AG09309 (cell line): ENCODE data around the gene EXOC4.

ENCODE experiments used
- DNase-seq: peaks from one replicate; pipeline ENCODE4 v3.0.0-alpha.2; 2010; ENCODE audit warnings: low read depth
- H3K4me3 ChIP-seq: 2 replicates; pipeline ENCODE4 v1.5.1; 2011; ENCODE audit warnings: mild to moderate bottlenecking, low read depth, low read length, moderate library complexity; ENCODE audit not compliant: control insufficient read depth
- CTCF ChIP-seq: IDR thresholded peaks from 2 replicates; pipeline ENCODE4 v1.5.1; 2011; ENCODE audit warnings: mild to moderate bottlenecking, low read depth, low read length, inconsistent platforms; ENCODE audit not compliant: insufficient read depth, control insufficient read depth; ENCODE audit errors: missing control alignments

Gene EXOC4

GRCh38 chr7:134060874-134061273 lies 808.0 kb downstream of the EXOC4 start:
- TF ChIP-seq CTCF, result no peak
- no peak for DNase-seq
- no peak overlapping the region for H3K4me3 ChIP-seq

DNA sequence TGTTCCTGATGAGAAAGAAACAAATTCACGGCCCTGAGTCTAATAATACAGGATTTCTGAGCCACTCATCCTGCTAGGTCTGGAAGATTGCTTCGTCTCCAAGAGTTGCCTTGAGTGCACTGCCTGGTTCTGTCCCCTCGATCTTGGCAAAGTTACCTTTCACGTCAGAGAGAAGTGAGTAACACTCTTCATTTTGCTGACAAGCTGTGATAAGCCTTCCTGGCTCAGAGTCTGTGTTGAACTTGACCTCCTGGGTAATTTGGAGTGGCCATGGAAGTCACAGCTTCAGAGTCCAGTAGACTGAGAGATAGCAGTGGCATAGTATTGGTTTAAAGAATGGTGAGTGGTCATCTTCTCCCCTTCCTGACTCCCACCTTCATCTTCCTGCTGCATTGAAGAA lies 809.6 kb downstream of the EXOC4 start:
- no peak for DNase-seq
- TF ChIP-seq CTCF, result no peak

GRCh38 chr7:134065415-134065814 lies 812.5 kb downstream of the EXOC4 start:
- no peak for DNase-seq
- TF ChIP-seq CTCF, result no peak
- H3K4me3 ChIP-seq, result no peak overlapping the region

More for the DNA sequence above, 809.6 kb downstream of the EXOC4 start:
- no peak overlapping the region for H3K4me3 ChIP-seq

DNA sequence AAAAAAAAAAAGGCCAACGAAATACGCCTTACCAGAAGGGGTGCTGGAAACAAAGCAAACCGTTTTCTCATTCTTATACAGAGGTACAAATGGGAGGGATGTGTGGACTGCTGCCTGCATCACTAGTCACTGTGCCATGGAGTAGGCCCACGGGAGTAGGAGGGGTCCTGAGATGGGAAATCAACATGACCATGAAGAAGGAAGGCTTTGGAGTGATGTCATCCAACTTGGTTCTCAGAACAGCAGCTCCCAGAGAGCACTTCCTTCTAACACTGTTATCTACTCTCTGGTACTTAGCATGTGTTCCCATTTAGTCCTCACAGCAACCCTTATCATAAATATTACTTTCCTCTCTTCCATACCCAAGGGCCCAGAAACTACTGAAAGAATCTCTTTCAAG lies 814.3 kb downstream of the EXOC4 start:
- no peak for DNase-seq
- H3K4me3 ChIP-seq, result no peak overlapping the region
- no peak for TF ChIP-seq CTCF

- no peak for TF ChIP-seq CTCF
- no peak overlapping the region for H3K4me3 ChIP-seq
- DNase-seq, result no peak
These were observed 815.8 kb downstream of the EXOC4 start for GRCh38 chr7:134068670-134069069.

GRCh38 chr7:134069187-134069586 lies 816.3 kb downstream of the EXOC4 start:
- DNase-seq, result no peak
- H3K4me3 ChIP-seq, result no peak overlapping the region
- no peak for TF ChIP-seq CTCF

DNA sequence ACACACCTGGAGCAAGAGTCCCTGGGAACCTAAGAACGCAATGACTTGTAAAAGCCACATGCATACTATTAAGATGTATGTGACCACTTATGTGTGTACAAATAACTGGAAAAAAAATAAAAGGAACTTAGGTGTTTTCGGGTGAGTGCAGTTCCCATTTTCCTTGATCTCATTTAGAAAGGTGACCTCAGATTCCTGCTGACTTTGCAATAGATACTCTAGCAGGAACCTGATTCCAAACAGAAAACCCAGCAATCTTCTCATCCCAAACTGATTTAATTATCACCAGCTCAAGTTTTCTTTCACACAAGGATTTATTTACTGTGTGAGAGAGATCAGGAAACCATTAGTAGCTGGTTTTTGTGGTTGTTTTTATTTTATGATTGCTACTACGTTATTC lies 817.8 kb downstream of the EXOC4 start:
- TF ChIP-seq CTCF, result no peak
- no peak overlapping the region for H3K4me3 ChIP-seq

More for the DNA sequence above, 817.8 kb downstream of the EXOC4 start:
- DNase-seq, result no peak
